ENCODE results near the gene ITSN1.
"Not testable (repeated sequence)": the region's sequence is repeated elsewhere in the genome, so short reads cannot be mapped to it uniquely, and the experiment has no call there.

The ITSN1 gene

GRCh38 chr21:33895356-33895755, 253.1 kb downstream of the ITSN1 start:
- DNase-seq (ENCODE audit: low read depth) = no peak

- DNase-seq (ENCODE audit: low read depth) = no peak
These were observed 254.4 kb downstream of the ITSN1 start for GRCh38 chr21:33896691-33897090.

- no peak for DNase-seq (ENCODE audit: low read depth)
These were observed 254.8 kb downstream of the ITSN1 start for GRCh38 chr21:33897098-33897497.

GRCh38 chr21:33897739-33898138, 255.4 kb downstream of the ITSN1 start:
- DNase-seq (ENCODE audit: low read depth) = no peak

GRCh38 chr21:33898586-33898985, 256.3 kb downstream of the ITSN1 start:
- DNase-seq (ENCODE audit: low read depth) = no peak

- DNase-seq (ENCODE audit: low read depth) = no peak
These were observed 256.9 kb downstream of the ITSN1 start for GRCh38 chr21:33899199-33899598.

GRCh38 chr21:33901412-33902288, 259.3 kb downstream of the ITSN1 start:
- DNase-seq (ENCODE audit: low read depth) = no peak

- DNase-seq (ENCODE audit: low read depth) = no peak
These were observed 260.0 kb downstream of the ITSN1 start for GRCh38 chr21:33902349-33902748.

- DNase-seq (ENCODE audit: low read depth) = no peak
These were observed 261.7 kb downstream of the ITSN1 start for GRCh38 chr21:33904041-33904440.

GRCh38 chr21:33908760-33909159, 266.5 kb downstream of the ITSN1 start:
- no peak for DNase-seq (ENCODE audit: low read depth)

- DNase-seq (ENCODE audit: low read depth) = no peak
These were observed 267.5 kb downstream of the ITSN1 start for GRCh38 chr21:33909756-33910155.

GRCh38 chr21:33914188-33914587, 271.9 kb downstream of the ITSN1 start:
- no peak for DNase-seq (ENCODE audit: low read depth)

GRCh38 chr21:33915368-33916199, 273.3 kb downstream of the ITSN1 start, which contains the start of gene ATP5PO:
TSS of gene ATP5PO (minus strand) at chr21:33915804. CDS start at chr21:33915763, 41 bp downstream.
- peak; percentile 89 for DNase-seq (ENCODE audit: low read depth)

GRCh38 chr21:33916200-33916567, 273.9 kb downstream of the ITSN1 start:
- no peak for DNase-seq (ENCODE audit: low read depth)

- DNase-seq (ENCODE audit: low read depth) = no peak
These were observed 275.1 kb downstream of the ITSN1 start for GRCh38 chr21:33917421-33917820.

- DNase-seq (ENCODE audit: low read depth) = peak; percentile 92
These were observed 281.9 kb downstream of the ITSN1 start for GRCh38 chr21:33924079-33924765.

- no peak for DNase-seq (ENCODE audit: low read depth)
These were observed 282.4 kb downstream of the ITSN1 start for GRCh38 chr21:33924766-33925100.

GRCh38 chr21:33926248-33926647, 283.9 kb downstream of the ITSN1 start:
- DNase-seq (ENCODE audit: low read depth) = not testable (repeated sequence)

GRCh38 chr21:33931052-33931798, 288.9 kb downstream of the ITSN1 start:
- DNase-seq (ENCODE audit: low read depth) = peak; percentile 44

GRCh38 chr21:33931799-33932390, 289.6 kb downstream of the ITSN1 start:
- no peak for DNase-seq (ENCODE audit: low read depth)

GRCh38 chr21:33932731-33933130, 290.4 kb downstream of the ITSN1 start:
- no peak for DNase-seq (ENCODE audit: low read depth)
